GM18507 (cell line): ENCODE data around the gene NTRK1.

Experiments used
- DNase-seq: peaks from one replicate; pipeline ENCODE4 v3.0.0; 2011; ENCODE audit warnings: low read depth; ENCODE audit not compliant: insufficient read length; ENCODE audit errors: extremely low spot score
- FAIRE-seq: peaks from 2 replicates; lab custom pipeline; 2011; peaks lifted over from hg19 to GRCh38; lab: Jason Lieb, UNC

Gene NTRK1

DNA sequence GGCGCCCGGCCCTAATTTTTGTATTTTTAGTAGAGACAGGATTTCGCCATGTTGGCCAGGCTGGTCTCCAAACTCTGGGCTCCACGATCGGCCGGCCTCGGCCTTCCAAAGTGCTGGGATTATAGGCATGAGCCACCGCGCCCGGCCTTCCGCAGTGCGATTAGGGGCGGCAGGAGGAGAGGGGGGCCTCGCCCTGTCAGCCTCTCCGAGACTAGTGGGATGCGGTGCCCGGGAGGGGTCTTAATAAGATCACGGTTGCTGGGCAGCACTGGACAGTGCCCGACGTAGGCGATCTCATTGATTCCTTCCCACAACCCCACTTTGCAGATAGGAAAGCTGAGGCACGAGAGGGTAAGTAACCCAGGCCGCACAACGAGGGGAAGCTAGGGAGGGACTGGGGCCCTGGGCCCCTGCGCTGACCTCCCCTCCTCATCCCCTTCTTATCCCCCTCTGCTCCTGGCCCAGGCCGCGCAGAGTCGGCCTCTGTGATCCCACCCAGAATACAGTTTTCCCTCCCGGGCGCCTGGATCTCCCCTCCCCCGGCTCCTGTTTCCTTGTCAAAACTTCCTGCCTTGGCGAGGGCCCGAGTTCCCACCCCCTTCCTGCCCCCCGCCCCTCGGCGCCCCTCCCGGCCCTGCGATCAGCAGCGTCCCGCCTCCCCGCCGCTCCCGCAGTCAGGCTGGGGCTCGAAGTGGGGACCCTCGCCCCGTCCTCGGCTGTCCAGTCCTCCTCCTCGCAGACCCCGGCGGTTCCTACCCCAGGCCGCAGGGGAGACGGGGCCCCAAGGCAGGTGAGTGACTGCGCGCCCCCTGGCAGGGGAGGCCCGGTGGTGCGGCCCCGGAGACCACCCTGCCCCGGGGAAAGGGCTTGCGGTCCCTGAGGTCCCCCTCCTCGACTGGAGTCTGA lies 32.6 kb downstream of the NTRK1 start, which contains the start of gene PEAR1:
Gene PEAR1, plus strand, starts transcription at position 671 of the 906 bp plus-strand sequence. CDS start 10,209 bp downstream, outside the sequence.
- FAIRE-seq, result no peak
- no peak for DNase-seq

DNA sequence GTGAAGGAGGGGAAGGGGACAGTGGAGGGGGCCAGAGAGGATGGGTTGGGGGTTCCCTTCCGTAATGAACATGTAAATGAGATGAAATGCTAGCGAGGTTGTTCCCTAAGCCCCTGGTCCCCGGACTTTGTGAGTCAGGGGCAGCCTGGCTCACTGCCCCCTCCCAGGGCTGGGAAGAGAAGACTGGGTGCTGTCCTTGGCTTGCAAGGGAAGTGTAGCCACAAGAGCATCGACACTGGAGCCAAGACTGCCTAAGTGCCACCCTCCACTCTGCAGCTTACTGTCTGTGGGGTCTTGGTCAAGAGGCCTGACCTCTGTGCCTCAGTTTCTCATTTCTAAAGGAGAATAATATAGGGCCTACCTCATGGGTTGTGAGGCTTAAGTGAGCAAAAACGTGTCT lies 33.3 kb downstream of the NTRK1 start:
- DNase-seq (no peak), FAIRE-seq (no peak)

DNA sequence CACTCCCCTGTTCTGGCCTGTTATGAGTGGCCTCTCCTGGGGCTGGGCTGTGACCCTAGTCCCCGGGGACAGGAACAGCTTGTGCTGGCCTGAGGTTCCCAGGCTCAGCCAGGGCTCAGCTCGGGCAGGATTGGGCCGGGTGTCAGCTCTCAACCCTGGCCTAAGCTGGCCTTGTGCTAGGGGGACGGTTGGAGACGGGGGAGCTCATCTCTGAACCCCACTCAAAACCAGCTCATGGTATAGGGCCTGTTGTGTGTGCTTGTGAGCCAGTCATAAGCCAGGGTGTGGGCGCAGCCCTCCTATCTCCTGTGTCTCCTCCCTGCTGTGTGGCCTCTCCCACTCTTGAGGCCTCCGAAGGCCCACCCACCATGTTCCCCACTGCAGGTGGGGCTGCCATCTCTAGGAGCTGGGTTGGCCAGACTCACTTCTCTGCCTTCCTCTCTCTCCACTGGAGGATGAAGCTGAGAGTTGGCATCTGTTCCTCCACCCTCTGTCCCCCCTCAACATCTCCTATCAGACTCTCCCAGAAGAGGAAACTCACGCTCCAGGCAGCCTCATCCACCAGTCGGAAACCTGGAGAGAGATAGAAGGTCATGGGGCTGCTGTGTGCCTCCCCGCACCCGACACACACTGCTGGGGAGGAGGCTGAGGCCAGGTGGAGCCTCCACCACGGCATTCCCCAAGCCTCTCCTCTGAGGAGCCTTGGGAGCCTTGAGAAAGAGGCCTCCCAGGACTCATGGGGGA lies 34.2 kb downstream of the NTRK1 start:
- DNase-seq (no peak), FAIRE-seq (no peak)

DNA sequence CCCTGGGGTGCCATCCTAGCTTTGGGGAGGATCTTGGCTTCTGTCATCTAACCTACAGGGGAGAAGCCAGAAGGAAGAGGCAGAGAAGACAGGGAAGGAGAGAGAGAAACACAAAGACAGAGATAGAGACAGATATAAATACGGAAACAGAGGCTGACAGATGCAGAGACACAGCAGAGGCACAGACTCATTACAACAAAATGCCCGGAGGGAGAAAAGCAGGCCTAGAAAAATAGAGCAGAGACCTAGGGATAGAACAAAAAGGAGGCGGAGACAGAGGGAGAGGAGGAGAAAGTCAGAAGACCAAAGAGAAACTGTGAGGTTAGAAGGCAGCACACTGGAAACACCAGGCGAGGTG lies 34.8 kb downstream of the NTRK1 start:
- FAIRE-seq (no peak), DNase-seq (no peak)

DNA sequence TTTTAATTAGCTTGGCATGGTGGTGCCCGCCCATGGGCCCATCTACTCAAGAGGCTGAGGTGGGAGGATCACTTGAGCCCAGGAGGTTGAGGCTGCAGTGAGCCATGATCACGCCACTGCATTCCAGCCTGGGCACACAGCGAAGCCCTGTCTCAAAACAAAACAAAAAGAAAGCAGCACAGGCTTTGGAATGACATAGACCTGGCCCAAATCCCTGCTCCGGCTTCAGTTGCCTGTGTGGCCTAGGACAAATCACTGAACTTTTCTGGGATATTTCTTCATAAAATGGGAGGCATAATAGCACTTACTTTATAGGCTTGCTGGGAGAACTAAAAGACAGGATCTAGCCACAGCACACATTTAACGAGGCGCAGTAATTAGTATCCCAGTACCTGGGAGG lies 35.3 kb downstream of the NTRK1 start:
- FAIRE-seq, result no peak
- no peak for DNase-seq

DNA sequence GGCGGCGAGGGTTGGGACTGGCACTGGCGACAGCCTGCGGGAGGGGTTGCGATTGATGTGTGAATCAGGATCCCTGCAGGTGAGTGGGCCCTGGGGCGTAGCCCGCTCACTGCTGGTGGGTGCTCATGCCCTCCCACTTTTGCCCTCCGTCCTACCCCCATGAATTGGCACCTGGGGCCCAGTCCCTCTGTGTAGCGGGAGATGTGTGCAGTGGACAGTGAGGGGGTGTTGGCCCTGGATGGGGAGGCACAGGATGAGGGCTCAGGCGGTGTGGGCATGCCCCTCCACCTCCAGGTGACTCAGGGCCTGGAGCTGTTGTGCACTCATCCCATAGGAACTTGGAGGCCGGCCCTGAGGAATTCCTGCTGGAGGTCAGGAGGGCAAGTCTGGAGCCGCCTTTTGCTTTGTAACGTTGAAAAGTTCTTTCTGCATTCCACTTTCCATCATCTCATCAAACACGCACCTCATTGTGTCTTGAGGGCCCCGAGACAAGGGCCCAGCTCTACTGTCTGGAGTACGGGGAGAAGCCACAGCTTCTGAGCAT lies 35.9 kb downstream of the NTRK1 start:
- DNase-seq (no peak), FAIRE-seq (no peak)

DNA sequence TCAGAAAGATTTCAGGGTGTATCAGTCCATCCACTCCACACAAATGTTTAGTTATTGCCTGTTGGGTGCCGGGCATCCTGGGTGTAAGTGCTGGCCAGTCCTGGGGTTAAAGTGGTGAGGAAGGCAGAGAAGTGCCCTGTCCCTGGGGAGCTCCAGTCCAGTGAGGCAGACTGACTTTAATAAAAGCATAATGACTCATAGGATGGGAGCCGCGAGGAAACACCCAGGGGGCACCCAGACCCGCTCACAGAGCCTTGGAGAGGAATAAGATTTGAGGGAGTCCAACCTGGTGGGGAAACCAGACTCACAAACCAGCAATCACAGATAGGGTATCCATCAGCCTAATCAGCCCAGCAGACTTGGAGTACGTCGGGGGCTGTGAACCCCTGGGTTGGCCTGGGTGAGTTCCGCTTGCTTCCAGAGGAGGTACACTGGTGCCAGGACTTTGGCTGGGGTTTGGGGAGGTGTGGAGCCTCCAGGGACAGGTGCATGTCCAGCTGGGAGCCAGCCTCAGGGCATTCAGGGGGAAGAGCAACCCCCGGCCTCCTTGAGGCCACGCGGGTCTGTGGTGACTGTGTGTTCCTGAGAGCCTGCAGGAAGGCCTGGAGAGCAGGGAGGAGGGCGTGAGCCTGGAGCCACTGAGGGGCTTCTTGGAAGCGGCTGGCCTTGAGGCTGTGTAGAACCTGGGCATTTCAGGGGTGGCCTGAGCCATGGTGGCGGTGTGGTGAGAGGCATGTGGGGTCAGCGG lies 36.6 kb downstream of the NTRK1 start:
- no peak for FAIRE-seq
- DNase-seq, result no peak

DNA sequence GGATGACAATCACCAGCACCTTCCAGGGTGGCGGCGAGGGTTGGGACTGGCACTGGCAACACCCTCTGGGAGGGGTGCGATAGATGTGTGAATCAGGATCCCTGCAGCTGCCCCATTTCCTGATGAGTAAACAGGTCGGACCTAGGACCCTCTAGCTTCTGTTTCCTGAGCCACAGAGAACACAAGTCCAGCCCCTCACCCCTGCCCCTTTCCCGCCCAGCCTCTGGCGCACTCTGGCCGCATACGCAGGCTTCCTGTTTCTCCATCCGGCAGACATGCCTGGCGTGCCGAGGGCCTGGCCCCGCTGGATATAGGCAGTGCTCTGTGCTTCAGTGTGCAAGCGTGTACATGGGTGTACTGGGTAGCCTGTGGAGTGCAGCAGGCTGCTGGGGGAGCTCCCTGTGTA lies 37.5 kb downstream of the NTRK1 start:
- DNase-seq, result no peak
- FAIRE-seq, result no peak

DNA sequence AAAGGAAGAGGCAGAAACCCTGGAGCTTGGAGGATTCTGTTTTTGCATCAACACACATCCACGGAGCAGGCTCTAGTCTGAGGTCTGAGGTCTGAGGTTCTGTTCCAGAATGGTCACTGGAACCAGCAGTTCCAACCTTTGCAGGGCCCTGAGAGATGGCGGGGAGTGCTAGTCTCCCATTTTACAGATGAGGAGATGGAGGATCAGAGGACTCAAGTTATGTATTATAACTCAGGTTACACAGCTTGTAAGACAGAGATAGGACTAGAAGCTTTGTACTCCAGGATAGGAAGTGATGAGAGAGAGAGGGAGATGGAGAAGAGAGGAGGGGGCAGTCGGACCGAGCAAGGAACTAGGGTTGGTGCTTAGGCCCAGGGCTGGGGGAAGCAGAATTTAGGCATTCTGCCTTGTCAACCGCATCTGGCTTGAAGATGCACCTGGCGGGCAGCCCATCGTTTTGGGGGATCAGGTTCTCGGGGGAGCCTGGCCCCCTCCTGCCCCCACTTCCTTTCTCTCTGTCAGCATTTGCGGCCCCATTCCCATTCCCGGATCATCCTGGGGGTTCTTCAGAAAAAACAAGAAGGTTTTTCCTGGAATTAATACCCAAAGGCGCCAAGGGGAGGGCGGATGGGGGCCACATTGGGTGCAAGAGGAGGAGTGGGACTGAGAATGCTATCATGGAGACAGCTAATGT lies 38.5 kb downstream of the NTRK1 start:
- FAIRE-seq (no peak), DNase-seq (no peak)

DNA sequence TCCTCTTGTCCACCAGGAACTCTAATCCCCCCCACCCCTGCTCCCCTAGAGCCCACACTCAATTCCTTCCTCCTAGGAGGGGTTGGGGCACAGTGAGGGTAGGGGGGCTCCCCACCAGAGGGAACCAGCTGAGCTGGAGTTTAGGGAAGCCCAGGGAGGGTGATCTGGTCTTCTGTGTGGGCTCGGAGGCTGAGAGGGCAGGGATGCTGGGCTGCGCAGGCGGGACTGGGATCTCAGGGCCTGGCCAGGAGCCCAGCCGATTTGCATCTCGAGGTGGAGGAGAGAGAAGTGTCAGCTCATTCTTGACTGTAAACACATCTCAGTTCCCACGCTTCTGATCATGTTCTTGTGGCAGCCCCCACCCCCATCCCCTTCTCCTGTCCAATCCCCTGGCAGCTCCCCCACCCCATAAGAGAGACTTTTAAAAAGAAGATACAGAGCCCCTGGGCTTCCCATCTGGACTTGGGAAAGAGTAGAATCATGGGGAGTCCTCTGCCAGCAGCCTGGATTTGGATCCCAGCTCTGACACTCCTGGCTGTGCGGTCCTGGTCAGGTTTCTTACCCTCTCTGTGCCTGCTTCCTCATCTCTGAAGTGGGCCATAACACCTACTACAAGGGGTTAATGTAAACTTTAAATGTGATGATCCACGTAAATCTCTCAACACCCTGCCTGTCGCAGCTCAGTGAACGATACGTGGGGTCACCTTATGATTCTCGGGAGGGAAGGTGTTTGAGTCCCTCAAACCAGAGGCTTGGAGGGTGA lies 39.5 kb downstream of the NTRK1 start:
- no peak for FAIRE-seq

DNA sequence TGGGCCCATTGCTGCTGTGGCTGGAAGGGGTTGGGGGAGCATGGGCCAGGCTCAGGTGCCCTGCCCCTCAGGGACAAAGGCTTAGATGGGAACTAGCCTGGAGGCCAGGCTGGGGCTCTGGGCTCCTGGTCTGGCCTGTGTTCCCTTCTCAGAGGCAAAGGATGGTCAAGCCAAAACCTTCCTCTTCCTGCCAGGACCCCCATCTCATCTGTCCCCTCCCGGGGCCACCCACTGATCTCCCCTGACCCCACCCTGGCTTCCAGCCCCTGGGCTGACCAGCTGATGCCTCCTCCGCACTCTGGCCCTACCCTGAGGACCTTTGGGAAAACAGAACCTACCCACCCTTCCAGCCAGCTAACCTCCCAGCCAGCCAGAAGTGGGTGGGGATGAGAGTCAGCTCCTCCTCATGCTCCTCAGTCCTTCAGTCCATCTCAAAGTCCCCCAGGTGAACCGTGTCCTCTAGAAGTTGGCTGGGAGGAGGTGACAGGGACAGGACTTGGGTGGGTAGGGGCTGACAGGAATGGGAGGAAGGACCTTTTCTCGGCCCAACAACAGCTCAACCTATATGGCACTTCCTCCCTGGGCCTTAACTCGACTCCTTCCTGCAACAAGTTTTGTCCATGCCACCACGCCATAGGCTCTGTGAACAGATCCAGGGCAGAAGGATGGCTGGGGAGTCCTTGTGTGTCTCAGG lies 40.4 kb downstream of the NTRK1 start:
- FAIRE-seq (no peak), DNase-seq (no peak)

More for the DNA sequence above, 39.5 kb downstream of the NTRK1 start:
- DNase-seq, result no peak

DNA sequence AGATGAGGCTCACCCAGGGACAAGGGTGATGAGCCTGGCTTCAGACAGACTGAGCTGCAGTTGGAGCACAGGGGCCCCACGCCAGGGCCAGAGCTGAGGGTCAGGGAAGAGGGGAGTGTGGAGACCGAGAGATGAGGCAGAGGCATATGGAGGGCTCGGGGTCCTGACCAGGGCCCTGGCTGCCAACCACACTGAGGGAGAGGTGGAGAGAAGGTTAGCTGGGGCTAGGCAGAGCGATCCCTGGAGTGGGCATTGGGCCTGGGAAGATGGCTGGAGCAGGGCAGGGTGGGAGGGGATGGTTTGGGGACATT lies 40.9 kb downstream of the NTRK1 start:
- DNase-seq, result no peak
- no peak for FAIRE-seq

DNA sequence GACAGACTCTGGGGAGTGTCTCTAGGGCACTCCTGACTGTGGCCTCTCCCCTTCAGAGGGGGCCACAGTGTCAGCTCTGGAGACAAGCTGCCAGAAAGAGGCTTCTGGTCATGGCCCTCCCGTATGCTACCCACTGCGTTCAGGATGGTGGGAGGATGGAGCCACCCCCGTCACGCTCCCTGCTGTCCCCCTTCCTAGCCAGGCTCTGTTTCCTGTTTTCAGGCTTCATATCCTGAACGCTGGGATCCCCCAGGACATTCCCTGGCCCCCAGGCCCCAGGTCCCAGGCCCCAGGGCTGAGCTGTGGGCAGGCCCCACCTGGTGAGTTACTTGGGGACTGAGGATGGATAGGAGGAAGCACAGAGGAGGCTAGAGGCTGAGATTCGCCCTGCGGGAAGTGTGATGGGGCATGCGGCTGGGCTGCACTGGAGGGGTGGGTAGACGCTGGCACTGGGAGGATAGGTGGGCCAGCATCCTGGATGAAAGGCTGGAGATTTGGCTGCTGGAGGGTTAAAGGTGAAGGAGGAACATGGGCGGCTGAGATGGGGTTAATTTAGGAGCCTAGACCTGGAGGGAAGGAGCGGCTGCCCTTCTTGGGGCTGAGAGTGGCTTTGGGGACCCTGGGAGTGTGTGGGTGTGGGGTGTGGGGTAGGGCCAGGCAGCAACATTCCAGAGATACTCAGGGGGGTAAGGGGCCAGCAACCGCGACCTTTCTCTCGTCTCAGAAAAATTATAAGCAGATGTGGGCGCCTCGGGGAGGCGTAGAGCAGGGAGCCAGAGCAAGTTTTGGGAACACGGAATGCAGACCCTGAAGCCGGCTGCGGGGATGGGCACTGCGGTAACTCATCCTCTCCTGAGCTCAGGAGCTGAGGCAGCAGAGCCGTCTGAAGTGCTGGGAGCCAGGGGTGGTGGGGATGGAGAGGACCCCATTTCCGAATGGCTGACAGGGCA lies 41.6 kb downstream of the NTRK1 start:
- no peak for FAIRE-seq
- no peak for DNase-seq

DNA sequence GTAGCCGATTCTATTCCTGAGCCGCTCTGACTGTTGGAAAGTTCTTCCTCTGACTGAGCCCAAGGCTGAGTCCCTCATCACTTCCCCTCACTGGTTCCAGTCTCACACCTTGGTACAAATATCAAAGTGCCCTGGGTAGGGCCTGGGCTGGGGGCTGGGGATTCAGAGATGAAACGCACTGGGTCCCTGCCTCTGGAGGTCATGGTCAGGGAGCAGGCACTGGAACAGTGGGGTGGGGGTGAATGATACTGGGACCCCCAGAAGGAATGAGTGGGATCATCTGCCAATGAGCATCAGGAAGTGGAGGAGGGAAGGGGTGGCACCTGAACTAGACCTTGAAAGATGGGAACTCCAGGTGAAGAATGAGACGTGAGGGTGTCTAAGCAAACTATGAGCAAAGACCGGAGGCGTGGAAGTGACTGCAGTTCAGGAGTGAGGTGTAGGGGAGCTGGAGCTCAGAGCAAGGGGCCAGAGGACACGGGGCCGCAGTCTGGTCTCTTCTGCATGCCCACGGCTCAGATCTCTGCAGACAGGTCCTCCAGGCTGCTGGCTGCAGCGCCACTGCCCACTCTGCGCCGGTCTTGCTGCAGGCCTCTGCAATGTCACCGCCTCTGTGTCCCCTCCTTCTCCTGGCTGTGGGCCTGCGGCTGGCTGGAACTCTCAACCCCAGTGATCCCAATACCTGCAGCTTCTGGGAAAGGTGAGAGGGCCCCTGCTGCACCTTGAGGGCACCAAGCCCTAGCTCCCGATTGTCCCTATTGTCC lies 42.8 kb downstream of the NTRK1 start:
- DNase-seq (no peak), FAIRE-seq (no peak)

DNA sequence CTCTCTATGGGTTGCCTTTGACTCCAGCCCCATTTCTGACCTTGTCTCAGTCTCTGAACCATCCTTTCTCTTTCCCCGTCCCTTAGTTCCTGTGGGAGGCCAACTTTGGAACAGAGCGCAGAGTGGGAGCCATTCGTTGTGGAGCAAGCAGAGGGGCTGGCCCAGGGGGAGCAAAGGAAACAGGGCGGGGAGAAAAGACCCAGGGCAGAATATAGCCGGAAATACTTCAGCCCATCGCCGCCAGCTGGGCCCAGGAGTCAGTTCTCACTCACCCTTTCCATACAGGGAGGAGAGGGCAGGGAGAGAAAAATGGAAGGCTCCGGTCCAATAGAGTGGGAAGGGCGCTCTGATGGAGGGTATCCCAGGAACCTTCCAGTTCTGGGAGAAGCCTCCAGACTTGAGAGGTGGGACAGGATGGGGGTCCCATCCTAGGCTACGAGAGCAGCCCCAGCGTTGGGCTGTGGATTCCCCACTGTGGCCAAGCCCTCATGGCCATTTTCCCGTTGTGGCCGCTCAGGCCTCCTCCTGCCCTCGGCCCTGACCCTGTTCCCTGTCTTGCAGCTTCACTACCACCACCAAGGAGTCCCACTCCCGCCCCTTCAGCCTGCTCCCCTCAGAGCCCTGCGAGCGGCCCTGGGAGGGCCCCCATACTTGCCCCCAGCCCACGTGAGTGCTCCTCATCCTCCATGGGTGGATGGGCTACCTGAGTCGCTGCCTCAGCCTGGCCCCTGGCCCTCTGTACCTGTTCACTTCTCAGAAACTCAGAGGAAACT lies 43.7 kb downstream of the NTRK1 start:
- FAIRE-seq (no peak), DNase-seq (no peak)

DNA sequence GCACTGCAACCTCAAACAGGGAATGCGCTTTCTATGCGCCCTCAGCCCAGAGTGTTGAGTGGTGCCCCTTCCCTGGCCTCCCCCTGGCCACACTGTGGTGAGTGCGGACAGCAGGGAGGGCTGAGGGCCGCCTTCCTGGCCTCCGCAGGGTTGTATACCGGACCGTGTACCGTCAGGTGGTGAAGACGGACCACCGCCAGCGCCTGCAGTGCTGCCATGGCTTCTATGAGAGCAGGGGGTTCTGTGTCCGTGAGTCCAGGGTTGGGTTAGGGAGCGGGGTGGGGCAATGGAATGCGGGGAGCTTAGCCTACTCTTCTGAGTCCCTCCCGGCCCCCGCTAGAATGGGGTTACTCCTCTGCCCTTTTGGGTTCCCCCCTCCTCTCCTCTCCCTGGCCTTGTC lies 44.5 kb downstream of the NTRK1 start:
- DNase-seq, result no peak
- no peak for FAIRE-seq
